Activated gamma-delta T cell (primary cell): Measurements from ENCODE around the gene PPP4R1.
"Not testable (repeated sequence)": the region's sequence is repeated elsewhere in the genome, so short reads cannot be mapped to it uniquely, and the experiment has no call there.

Experiments
- DNase-seq: peaks from one replicate; lab custom pipeline; 2025; lab: John Stamatoyannopoulos, UW

The PPP4R1 gene

DNA sequence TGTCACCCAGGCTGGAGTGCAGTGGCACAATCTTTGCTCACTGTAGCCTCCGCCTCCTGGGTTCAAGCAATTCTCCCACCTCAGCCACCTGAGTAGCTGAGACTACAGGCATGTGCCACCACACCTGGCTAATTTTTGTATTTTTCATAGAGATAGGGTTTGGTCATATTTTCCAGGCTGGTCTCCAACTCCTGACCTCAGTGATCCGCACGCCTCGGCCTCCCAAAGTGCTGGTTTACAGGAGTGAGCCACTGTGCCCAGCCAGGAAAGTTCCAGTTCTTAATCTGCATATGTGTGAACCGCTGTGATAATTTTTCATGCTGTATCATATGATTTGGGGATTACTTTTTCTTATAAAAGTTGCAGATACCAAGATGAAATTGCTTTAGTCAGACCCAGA, 14.6 kb upstream of the PPP4R1 start:
- no peak for DNase-seq

DNA sequence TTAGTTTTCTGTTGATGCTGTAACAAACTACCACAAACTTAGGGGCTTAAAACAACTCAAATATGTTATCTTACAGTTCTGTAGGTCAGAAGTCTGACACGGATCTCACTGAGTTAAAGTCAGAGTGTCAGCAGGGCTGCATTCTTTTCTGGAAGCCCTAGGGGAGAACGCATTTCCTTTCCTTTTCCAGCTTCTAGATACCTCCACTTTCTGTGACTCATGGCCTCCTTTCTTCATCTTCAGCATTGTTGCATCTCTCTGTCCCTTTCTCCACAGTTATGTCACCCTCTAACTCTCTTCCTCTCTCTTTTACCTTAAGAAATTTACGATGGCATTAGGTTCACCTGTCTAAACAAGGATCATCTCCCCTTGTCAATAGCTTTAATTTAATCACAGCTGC, 13.3 kb upstream of the PPP4R1 start:
- no peak for DNase-seq

DNA sequence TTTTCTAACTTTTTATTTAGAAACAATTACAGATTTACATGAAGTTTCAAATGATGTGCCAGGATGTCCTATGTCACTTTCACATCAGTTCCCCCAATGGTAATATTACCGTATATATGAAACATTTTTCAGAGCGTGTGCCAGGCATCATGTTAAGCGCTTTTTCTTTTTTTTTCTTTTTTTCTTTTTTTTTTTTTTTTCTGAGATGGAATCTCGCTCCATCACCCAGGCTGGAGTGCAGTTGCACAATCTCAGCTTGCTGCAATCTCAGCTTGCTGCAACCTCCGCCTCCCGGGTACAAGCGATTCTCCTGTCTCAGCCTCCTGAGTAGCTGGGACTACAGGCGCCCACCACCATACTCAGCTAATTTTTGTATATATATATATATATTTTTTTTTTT, 5.6 kb upstream of the PPP4R1 start:
- DNase-seq, result no peak

DNA sequence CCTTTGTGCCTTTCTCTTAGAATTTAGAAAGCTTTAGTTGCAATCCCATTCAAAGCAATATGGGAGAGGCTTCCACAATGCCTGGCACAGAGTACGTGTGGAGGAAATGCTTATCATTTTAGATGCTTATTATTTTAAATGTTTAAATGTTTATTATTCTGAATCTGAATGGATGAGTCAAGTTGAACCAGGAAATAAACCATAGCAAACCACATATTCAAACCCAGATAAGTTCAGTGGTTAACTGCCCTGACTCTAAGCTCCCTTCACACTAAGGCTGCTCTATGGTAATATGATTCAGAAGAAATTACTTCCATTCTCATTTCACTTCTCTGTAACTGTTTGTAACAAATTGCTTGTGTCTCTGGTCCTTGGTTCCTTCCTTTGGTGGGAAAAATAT, 5.2 kb upstream of the PPP4R1 start:
- no peak for DNase-seq

DNA sequence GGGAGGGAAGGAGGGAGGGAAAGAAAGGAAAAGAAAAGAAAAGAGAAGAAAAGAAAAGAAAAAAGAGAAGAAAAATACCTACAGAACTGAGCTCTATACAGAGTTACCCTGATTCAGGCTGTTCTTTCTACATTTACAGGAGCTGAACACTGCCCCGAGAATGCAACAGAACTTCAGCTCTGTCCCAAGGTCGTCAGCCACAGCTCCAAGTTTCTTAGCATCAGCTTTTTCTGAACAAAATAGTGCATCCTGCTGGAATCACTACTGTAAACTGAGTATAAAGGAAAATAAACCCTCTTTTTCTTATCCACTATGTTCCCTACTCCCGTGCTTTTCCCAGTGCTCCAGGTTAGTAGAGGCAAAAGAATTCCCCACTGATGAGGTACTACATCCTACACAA, 4.7 kb upstream of the PPP4R1 start:
- DNase-seq, result no peak

DNA sequence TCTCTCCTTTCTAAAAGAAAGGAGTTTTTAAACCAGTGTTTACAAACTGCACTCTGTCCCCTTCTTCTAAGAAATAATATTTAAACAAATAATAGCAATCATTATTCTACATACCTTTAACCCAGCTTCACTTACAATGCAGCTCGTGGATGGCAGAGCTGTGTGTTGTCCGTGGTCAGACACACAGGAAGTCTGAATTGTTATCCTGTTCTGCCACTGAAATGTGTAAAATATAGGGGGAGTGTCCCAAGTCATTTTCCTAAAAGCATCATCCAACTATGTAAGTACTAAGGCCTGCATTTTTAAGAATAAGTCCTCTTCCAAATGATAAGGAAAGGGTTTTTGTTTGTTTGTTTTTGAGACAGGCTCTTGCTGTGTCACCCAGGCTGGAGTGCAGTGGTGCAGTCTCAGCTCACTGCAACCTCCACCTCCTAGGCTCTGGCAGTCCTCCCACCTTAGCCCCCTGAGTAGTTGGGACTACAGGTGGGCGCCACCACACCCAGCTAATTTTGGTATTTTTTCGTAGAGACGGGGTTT, 2.7 kb upstream of the PPP4R1 start:
- no peak for DNase-seq

DNA sequence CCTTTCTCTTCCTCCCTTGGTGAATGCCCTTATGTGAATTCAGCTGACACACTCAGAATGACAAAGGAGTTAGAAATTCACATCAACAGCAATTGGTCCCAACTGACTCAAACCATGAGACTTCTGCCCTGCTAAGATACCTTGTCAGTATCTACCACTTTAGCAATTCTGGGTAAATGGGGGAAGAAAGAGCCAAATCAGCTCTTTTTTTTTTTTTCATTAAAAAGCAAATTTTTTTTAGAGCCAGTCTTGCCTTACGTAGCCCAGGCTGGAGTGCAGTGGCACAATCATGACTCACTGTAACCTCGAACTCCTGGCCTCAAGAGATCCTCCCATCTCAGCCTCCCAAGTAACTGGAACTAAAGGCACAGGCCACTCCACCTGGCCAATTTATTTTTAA, 1.7 kb upstream of the PPP4R1 start:
- no peak for DNase-seq

DNA sequence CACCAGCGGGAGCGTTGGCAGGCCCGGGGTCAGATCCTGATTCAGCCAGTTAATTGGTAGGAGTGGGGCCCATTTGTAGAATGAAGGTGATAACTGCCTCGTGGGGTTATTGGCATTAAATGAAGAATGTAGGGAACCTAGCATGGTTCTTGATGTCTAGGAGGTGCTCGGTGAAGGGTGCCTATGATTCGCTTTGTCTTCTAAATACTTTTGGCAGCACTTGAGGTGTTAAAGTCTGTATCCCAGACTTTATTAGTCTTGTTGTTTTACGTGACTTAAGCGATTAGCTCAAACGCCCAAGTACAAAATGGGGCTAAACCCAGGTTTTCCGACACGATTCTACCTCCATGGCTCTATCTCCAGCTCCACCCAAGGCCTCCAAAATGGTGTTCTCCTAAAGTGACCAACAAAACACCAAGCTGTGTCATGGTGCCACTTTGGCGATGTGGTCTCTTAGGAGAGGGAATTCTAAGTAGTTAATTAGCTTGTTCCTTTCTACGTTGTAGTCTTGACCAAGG, 980 bp upstream of the PPP4R1 start:
- DNase-seq, result no peak

DNA sequence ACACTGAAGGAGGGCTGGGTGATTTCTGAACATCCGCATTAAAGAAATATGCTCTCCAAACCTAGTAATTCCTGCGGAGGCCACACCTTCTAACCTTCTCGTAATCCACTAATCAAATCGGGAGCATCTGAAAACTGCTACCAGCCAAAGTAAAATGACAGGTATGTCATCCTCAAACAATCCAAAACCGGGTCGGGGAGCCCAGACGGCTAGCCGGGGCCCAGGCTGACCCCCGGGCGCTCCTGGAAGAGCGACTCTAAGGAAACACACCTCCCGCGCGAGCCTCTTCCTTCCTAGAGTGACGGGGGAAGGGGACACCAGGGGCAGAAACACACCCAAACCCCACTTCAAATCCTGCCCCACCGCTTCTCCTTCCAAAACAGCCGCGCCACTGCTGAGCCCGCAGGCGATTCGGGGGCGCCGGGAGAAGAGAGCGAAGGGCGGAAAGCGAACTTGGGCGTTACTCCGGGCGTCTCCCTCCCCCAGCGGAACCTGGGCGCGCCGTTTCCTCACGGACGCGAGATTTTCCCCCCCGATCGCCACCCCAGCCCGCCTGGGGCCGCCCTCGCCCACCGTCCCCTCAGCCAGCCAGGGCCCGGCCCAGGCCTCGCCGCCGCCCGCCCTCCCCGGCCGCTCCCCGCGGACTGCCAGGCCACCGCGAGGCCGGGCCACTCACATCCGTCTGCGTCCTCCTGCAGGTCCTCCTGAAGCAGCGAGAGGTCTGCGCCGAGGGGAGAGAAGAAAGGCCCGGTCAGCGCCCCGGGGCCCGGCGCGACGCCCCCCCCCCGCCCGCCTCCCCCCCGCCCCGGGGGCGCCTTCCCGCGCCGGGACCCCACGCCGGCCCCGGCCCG, 584 bp downstream of the PPP4R1 start:
- DNase-seq, result peak; percentile 27

DNA sequence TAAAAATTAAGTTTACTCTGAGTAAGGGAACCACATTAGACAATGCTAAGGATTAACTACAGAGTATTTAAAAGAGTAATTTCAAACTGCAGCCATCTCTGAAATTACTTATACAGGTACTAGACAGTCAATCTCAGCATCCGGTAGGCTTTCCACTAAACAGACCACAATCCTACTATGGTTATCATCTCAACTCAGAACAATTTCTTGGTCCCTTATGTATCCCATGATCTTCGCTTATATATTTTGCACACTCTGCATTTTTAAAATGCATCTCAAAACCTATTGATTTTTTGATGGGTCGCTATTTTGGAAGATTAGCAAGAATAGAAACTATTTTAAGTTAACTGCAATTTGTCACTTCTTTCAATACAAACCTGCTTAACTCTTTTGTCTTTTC, 1.4 kb downstream of the PPP4R1 start:
- no peak for DNase-seq

DNA sequence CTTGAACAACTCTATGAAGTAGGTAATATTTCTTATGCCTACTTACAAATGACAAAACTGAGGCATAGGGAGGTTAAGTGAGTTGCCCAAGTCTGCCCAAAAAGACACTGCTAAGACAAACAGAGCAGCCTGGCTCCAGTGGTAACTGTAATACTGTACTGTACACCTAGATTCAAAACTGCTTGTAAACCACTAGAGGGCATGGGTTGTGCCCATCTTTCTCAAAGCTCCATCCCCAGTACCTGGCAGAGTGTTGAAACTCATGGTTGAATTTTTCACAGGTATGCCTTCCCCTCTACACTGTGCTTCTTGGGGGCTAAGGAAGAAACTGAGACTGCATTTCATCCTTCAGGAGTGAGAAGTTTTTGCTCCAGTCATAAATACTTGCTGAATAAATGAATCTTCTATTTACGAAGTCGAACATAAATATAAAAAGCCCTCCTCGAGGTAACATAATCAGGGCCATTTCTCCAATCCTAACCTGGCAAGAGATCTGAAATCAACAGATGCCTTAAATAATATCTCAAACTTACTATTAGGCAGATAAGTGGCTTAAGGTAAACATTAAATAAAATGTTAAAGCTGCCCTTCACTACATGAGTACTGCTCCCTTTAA, 2.0 kb downstream of the PPP4R1 start:
- no peak for DNase-seq

DNA sequence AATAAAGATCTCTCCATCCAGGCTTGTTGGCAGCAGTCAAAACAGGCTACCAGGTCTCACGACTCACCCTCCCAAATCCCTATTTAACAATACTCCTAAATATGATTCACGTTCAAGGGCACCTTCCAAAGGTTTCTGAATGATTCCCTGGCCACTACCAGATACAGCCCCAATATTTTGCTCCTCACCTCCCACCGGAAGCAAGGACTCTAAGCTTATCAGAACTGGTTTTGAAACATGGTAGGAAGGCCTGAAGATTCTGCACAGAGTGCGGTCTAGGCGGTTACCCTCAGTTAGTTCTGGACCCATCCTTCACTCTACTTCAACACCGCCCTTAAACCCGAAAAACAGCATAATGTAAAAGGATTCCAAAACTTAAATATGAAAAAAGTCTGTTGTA, 5.2 kb downstream of the PPP4R1 start:
- DNase-seq, result no peak

DNA sequence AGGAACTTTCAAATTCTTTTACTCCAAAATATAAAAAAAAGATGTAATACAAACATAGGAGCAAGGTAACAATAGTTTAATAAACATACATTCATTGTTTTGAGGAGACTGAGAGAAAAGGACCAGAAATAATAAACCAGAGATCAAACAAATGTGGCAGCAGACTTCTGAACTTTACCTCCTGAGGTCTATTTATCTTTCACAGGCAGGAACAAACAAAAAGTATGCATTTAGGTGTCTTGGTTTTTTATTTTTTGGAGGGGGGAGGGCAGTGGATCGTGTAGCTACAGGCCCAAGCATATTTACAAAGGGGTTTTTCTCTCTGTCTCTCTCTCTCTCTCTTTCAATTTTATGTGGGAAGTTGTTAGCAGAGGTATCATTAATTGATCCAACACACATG, 5.6 kb downstream of the PPP4R1 start:
- no peak for DNase-seq

DNA sequence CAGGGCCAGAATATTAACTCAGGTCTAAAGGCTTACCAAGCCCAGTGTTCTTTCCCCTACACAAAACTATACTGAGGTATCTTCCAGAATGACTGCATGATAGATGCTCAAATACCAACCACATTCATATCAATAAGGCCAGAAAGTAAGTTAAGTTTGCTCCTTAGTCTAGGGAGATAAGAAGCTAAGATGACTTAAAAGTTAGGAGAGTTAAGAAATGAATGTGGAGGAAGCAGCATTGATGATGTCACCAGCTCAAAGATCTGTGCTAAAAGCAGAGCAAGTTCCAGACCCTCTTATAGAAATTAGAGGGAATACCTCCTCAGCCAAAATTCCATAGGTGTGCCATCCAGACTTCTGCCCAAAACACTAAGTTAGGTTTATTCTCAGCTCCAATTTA, 6.1 kb downstream of the PPP4R1 start:
- no peak for DNase-seq

DNA sequence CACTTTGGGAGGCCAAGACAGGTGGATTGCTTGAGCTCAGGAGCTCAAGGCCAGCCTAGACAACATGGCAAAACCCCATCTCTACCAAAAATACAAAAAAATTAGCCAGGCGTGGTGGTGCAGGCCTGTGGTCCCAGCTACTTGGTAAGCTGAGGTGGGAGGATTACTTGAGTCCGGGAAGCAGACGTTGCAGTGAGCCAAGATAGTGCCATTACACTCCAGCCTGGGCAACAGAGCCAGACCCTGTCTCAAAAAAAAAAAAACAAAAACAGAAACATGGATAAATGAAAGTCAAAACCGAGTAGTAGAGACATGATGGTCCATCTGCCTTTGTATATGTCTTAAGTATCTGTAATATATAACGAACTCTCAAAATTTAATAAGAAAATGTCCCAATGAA, 7.2 kb downstream of the PPP4R1 start:
- DNase-seq, result not testable (repeated sequence)

DNA sequence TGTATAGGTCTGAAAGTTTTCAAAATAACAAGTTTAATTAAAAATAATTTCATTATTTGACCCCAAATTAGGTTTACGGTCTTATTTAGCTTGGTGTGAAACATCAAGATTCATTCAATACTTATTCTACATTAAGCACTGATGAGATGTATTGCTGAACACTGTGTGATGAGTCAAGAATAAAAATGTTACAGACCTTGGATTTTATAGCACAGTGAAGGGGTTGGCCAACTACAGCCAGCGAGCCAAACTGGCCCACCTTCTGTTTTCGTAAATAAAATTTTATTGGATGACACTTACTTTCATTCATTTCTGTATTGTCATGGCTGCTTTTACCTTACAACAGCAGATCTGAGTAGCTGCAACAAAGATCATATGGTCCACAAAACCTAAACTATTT, 8.3 kb downstream of the PPP4R1 start:
- no peak for DNase-seq

DNA sequence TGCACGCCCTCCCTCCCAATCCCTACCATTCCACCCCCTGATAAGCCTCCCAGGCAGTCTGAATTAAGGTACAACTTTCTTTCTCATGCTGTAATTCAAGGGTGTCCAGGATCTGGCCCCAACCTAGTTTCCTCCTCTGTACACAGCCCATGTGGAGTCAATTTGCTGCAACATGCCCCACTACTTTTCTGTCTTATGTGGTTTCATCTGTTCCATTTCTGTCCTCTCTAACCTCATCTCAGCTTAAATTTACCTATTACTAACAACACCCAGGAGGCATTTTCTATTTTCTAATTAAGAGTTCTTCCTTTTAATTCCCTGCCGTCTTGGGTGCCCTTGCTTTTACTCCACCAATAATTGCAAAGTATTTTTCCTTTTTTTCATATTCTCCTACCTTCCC, 10.0 kb downstream of the PPP4R1 start:
- no peak for DNase-seq

DNA sequence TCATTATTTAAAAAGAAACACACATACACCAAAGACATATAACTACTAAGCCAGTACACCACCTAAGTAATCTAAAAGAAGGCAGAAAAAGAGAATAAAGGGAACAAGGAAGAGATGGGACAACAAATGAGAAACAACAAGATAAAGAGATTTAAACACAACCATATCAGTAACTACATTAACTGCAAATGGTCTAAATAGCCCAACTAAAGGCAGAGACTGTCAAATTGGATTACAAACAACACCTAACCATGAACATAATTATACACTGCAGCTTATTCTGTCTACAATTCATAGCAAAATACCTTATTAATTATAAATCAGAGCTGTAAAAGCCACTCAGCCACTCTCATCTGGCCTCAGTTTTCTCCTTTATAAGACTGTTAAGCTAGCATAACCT, 15.0 kb downstream of the PPP4R1 start:
- DNase-seq, result no peak

DNA sequence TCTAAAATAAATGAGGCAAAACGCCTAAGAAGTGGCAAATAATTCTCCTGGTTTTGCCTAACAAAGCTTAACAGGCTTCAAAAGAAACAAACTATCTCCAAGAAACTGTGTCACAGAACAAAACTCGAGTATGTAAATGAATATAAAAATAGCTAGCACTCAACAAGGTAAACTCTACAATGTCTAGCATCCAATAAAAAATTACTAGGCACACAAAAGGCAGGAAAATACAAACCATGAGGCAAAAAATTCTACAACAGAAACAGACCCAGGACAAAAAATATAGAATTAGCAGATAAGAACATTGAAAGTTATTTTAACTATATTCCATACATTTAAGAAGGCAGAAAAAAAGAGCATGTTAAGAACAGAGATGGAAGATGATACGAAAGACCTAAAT, 16.8 kb downstream of the PPP4R1 start:
- no peak for DNase-seq

DNA sequence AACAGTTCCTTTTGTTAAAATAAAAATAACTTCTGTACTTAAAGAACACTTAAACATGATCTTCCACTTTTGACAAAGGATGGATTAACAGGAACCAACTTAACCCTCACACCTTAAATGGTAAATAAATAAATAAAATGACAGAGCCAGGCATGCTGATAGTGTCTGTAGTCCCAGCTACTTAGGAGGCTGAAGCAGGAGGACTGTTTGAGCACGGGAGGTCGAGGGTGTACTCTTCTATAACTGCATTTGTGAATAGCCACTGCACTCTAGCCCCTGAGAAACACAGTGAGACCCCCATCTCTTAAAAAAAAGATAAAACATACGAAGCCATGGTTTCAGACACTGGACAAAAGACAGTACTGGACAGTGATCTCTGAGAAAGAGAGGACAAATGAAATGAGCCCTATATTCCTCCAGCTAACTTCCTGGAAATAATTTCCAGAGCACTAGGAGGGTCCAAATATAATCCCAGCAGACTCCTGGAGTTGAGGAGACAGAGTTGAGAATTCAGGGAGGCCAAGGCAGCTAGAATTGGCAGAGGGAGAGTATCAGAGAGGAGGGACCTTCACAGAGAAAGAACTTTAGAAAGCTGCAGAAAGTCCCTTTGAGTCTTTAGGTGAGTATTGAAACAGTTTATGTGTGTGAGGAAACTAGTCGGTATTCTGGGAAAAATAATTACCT, 17.4 kb downstream of the PPP4R1 start:
- DNase-seq, result no peak

DNA sequence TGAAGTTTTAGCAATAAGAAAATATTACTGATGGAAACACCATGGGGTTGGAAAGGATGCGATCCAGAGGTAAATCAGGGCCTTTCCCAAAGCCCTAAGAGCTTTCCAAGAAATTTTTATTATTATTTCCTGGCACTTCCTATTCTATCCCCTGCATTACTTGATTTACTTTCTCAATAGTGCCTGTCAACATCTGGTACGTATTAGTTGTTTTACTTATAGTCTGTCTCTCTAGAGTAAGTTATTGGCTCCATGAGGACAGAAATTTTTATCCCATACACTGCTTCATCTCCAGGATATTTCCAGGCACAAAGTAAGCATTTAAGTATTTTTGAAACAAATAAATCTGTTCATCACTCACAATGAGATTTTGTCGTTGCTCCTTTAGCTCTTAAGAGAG, 18.1 kb downstream of the PPP4R1 start:
- DNase-seq, result no peak

DNA sequence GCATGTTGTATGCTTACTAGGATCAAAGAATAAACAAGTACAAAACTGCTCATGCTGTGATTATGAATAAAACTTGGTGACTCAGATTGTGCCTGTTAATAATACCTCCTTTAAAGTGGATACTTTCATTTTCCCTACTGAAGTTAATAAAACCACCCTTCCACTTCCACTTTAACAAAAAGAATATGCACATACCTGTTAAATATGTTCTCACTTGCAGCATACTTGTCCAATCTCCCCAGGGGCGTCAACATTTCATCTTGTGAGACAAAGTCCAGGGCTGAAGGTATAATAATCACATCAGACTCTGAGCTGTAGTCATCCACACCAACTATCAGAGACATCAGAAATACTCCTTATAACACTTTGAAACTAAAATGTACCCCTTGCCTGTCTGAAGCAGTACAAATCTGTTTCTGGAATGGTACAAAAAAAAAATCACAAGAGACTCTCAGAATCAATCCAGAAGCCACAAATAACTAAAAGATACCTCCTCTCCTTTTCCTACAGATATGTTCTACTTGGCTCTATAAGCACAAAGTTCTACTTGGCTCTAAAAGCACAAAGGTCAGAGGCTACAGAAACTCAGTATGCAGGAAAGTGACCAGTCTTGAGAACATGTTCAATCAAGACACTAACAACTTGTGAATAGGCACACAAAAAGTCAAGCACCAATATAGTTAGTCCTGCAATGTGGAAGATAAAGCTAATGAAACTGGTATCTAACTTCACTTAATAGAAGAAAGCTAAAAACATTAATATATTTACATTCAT, 19.3 kb downstream of the PPP4R1 start:
- DNase-seq, result no peak
